ENCODE measurements around the gene TNNT3. TPM values are rescaled to one million over a fixed set of nuclear protein-coding genes. Genes with fewer than 3 reads are reported as not detected.

Gene TNNT3
- polyA plus RNA-seq, 2 of the 4 experiments (the other 2 are of a cell fraction) = not detected

GRCh38 chr11:1909524-1909923, 10.0 kb upstream of the TNNT3 start:
- WGBS (ENCODE audit: missing lambda C conversion rate) = 59% methylated on average over 7 of the region's 7 CpGs
- ATAC-seq = no peak
- no peak overlapping the region for H3K4me3 ChIP-seq
- no peak overlapping the region for H3K4me2 ChIP-seq
- POLR2A ChIA-PET = no interaction called here
- DNase-seq (ENCODE audit: low read depth in 1 of 2, low spot score in 1 of 2) = no peak
- no peak overlapping the region for H3K27ac ChIP-seq
- no peaks in the 10 kb centered on the region for H3K9me3 ChIP-seq
- FAIRE-seq = no peak
- TF ChIP-seq EHMT2 (IDR thresholded peaks at IDR 0.05; ENCODE audit: low read depth) = no peak
- TF ChIP-seq MYC (IDR thresholded peaks at IDR 0.05; ENCODE audit: borderline replicate concordance, low read length) = no peak
- TF ChIP-seq HOXB13 (CRISPR knock-in tag; IDR thresholded peaks at IDR 0.05; ENCODE audit: low read depth) = no peak
- TF ChIP-seq, protein P1, sequence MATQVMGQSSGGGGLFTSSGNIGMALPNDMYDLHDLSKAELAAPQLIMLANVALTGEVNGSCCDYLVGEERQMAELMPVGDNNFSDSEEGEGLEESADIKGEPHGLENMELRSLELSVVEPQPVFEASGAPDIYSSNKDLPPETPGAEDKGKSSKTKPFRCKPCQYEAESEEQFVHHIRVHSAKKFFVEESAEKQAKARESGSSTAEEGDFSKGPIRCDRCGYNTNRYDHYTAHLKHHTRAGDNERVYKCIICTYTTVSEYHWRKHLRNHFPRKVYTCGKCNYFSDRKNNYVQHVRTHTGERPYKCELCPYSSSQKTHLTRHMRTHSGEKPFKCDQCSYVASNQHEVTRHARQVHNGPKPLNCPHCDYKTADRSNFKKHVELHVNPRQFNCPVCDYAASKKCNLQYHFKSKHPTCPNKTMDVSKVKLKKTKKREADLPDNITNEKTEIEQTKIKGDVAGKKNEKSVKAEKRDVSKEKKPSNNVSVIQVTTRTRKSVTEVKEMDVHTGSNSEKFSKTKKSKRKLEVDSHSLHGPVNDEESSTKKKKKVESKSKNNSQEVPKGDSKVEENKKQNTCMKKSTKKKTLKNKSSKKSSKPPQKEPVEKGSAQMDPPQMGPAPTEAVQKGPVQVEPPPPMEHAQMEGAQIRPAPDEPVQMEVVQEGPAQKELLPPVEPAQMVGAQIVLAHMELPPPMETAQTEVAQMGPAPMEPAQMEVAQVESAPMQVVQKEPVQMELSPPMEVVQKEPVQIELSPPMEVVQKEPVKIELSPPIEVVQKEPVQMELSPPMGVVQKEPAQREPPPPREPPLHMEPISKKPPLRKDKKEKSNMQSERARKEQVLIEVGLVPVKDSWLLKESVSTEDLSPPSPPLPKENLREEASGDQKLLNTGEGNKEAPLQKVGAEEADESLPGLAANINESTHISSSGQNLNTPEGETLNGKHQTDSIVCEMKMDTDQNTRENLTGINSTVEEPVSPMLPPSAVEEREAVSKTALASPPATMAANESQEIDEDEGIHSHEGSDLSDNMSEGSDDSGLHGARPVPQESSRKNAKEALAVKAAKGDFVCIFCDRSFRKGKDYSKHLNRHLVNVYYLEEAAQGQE (IDR thresholded peaks at IDR 0.05) = no peak
- no peak for TF ChIP-seq BHLHE40 (IDR thresholded peaks at IDR 0.05; ENCODE audit: low read depth, low read length)
- 0 out of 3 replicates have a peak, but pooled peaks cover 2% of the 10 kb centered on the region for H3K4me1 ChIP-seq
- CTCF ChIA-PET = interaction anchor here (0.6 to 3.2 kb wide), 4 partner anchors 10 to 242 kb away, joined by 3 to 8 read pairs (median 5); no protein-coding TSS in a partner anchor

- no peak for ATAC-seq
- 78% methylated on average over 13 of the region's 13 CpGs for WGBS (ENCODE audit: missing lambda C conversion rate)
- no peak for DNase-seq (ENCODE audit: low read depth in 1 of 2, low spot score in 1 of 2)
- no peak for FAIRE-seq
- ChIA-PET CTCF (interaction anchor here (0.9 to 1.1 kb wide), 3 partner anchors 37 to 288 kb away, joined by 3 to 4 read pairs (median 3); no protein-coding TSS in a partner anchor), POLR2A (interaction anchor here (0.7 kb wide), 1 partner anchor 37 kb away, joined by 4 read pairs; no protein-coding TSS in a partner anchor)
- no peak overlapping the region for H3K27ac ChIP-seq
- no peak overlapping the region for H3K4me3 ChIP-seq
- no peak overlapping the region for H3K4me2 ChIP-seq
- H3K9me3 ChIP-seq = no peaks in the 10 kb centered on the region
- TF ChIP-seq CBX8 (IDR thresholded peaks at IDR 0.05) = no peak
- TF ChIP-seq BHLHE40 (IDR thresholded peaks at IDR 0.05; ENCODE audit: low read depth, low read length) = no peak
- TF ChIP-seq TFCP2L1 (CRISPR knock-in tag; IDR thresholded peaks at IDR 0.05) = no peak
- TF ChIP-seq, protein P2, sequence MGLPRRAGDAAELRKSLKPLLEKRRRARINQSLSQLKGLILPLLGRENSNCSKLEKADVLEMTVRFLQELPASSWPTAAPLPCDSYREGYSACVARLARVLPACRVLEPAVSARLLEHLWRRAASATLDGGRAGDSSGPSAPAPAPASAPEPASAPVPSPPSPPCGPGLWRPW (IDR thresholded peaks at IDR 0.05) = no peak
- no peak for TF ChIP-seq SREBF2 (IDR thresholded peaks at IDR 0.05)
- TF ChIP-seq ZFP36 (IDR thresholded peaks at IDR 0.05; ENCODE audit: borderline replicate concordance, partially characterized antibody) = no peak
- TF ChIP-seq GATA3 (IDR thresholded peaks at IDR 0.05; ENCODE audit: borderline replicate concordance) = no peak
- no peak for TF ChIP-seq RARB (CRISPR knock-in tag; IDR thresholded peaks at IDR 0.05)
- TF ChIP-seq NFE2L2 (conservative IDR thresholded peaks at IDR 0.05; ENCODE audit: low read length) = no peak
- no peak for TF ChIP-seq HOXB5 (CRISPR knock-in tag; IDR thresholded peaks at IDR 0.05)
- TF ChIP-seq NR3C1 (IDR thresholded peaks at IDR 0.05) = no peak
- TF ChIP-seq CBX2 (IDR thresholded peaks at IDR 0.05; ENCODE audit: borderline replicate concordance, low read depth) = no peak
- TF ChIP-seq USF2 (IDR thresholded peaks at IDR 0.05) = no peak
- no peaks in the 10 kb centered on the region for H3K4me1 ChIP-seq
These were observed 7.1 kb upstream of the TNNT3 start for GRCh38 chr11:1912289-1912878.

GRCh38 chr11:1913271-1914060, 6.0 kb upstream of the TNNT3 start:
- no peak overlapping the region for H3K4me2 ChIP-seq
- no peak overlapping the region for H3K4me3 ChIP-seq
- FAIRE-seq (no peak), DNase-seq (ENCODE audit: low read depth in 1 of 2, low spot score in 1 of 2) (no peak), ATAC-seq (no peak)
- CTCF ChIA-PET = interaction anchor here (0.7 to 1.1 kb wide), 6 partner anchors 22 to 289 kb away, joined by 3 to 4 read pairs (median 3); no protein-coding TSS in a partner anchor
- POLR2A ChIA-PET = no interaction called here
- no peaks in the 10 kb centered on the region for H3K4me1 ChIP-seq
- 59% methylated on average over 27 of the region's 31 CpGs for WGBS (ENCODE audit: missing lambda C conversion rate)
- no peaks in the 10 kb centered on the region for H3K9me3 ChIP-seq
- H3K27ac ChIP-seq = no peak overlapping the region
- no peak for TF ChIP-seq RFX5 (IDR thresholded peaks at IDR 0.05)
- TF ChIP-seq MAFK (IDR thresholded peaks at IDR 0.05; ENCODE audit: partially characterized antibody) = no peak
- no peak for TF ChIP-seq CTCF (IDR thresholded peaks at IDR 0.05)
- TF ChIP-seq PHF8 (IDR thresholded peaks at IDR 0.05; ENCODE audit: borderline replicate concordance, low read depth) = no peak
- TF ChIP-seq, protein P3, sequence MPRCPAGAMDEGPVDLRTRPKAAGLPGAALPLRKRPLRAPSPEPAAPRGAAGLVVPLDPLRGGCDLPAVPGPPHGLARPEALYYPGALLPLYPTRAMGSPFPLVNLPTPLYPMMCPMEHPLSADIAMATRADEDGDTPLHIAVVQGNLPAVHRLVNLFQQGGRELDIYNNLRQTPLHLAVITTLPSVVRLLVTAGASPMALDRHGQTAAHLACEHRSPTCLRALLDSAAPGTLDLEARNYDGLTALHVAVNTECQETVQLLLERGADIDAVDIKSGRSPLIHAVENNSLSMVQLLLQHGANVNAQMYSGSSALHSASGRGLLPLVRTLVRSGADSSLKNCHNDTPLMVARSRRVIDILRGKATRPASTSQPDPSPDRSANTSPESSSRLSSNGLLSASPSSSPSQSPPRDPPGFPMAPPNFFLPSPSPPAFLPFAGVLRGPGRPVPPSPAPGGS (IDR thresholded peaks at IDR 0.05) = no peak
- no peak for TF ChIP-seq SREBF2 (IDR thresholded peaks at IDR 0.05)
- TF ChIP-seq FOXS1 (CRISPR knock-in tag; IDR thresholded peaks at IDR 0.05) = no peak
- TF ChIP-seq NFE2L2 (conservative IDR thresholded peaks at IDR 0.05; ENCODE audit: low read length) = no peak
- TF ChIP-seq ZSCAN20 (CRISPR knock-in tag; IDR thresholded peaks at IDR 0.05) = no peak
- TF ChIP-seq FOSL2 (IDR thresholded peaks at IDR 0.05) = no peak
- no peak for TF ChIP-seq FOSL2 (CRISPR knock-in tag; IDR thresholded peaks at IDR 0.05)
